CD14-positive monocyte (primary cell): ENCODE data around the gene FOXJ3. TPM values are rescaled to one million over a fixed set of nuclear protein-coding genes. Genes with fewer than 3 reads are reported as not detected.
A peak's percentile ranks its signal among the peaks of the same experiment; 100 is the strongest.

Experiments used
- DNase-seq, 3 donors: peaks; one replicate each; pipeline ENCODE4 v3.0.0-alpha.2; 2011 to 2022
- H2AFZ ChIP-seq: 2 replicates; pipeline ENCODE4 v1.6.0; 2012; ENCODE audit warnings: mild to moderate bottlenecking, low read depth, low read length, inconsistent platforms; ENCODE audit not compliant: insufficient read depth, poor library complexity, severe bottlenecking
- H3K27ac ChIP-seq, 2 donors: 1 replicate in 1 of 2; 2 replicates in 1 of 2; pipeline ENCODE4 v1.5.1; 2012 to 2013; ENCODE audit warnings: low read length in 2 of 2, control low read depth in 1 of 2, inconsistent platforms in 1 of 2, low read depth in 1 of 2, mild to moderate bottlenecking in 1 of 2
- H3K27me3 ChIP-seq, 2 donors: one replicate each; pipeline versions ENCODE4 v1.6.0 to v1.6.1; 2011 to 2013; ENCODE audit warnings: low read length in 2 of 2; ENCODE audit not compliant: control insufficient read depth in 2 of 2, insufficient read depth in 2 of 2
- H3K36me3 ChIP-seq, 2 donors: replicated peaks in 1 of 2; 1 replicate in 1 of 2; 2 replicates in 1 of 2; pipeline versions ENCODE4 v1.5.1 to v1.6.1; 2012 to 2013; ENCODE audit warnings: low read length in 2 of 2, control low read depth in 1 of 2, inconsistent platforms in 1 of 2, mild to moderate bottlenecking in 1 of 2; ENCODE audit not compliant: insufficient read depth in 2 of 2, control insufficient read depth in 1 of 2
- H3K4me1 ChIP-seq, 2 donors: 1 replicate in 1 of 2; 2 replicates in 1 of 2; pipeline versions ENCODE4 v1.5.1 to v1.6.1; 2012 to 2013; ENCODE audit warnings: low read length in 2 of 2, control low read depth in 1 of 2, inconsistent platforms in 1 of 2, mild to moderate bottlenecking in 1 of 2, moderate library complexity in 1 of 2; ENCODE audit not compliant: insufficient read depth in 2 of 2, control insufficient read depth in 1 of 2
- H3K4me2 ChIP-seq: replicated peaks from 2 replicates; pipeline ENCODE3; 2012; ENCODE audit warnings: low read length, moderate library complexity, mild to moderate bottlenecking; ENCODE audit not compliant: poor library complexity, severe bottlenecking; ENCODE audit errors: extremely low read depth
- H3K4me3 ChIP-seq, 3 experiments: fragments of 200-600 bp in 1 of 3; sonication (generic) in 1 of 3; replicated peaks in 1 of 3; 1 replicate in 2 of 3; 2 replicates in 1 of 3; pipeline ENCODE4 v1.5.1; 2011 to 2013; ENCODE audit warnings: low read length in 3 of 3, mild to moderate bottlenecking in 3 of 3, control low read depth in 2 of 3, low read depth in 2 of 3, inconsistent platforms in 1 of 3, moderate library complexity in 1 of 3
- H3K79me2 ChIP-seq: 2 replicates; pipeline ENCODE4 v1.6.0; 2012; ENCODE audit warnings: mild to moderate bottlenecking, control low read depth, inconsistent platforms, low read length, moderate library complexity; ENCODE audit not compliant: insufficient read depth
- H3K9ac ChIP-seq: 2 replicates; pipeline ENCODE4 v1.6.0; 2017; ENCODE audit warnings: low read length, mild to moderate bottlenecking; ENCODE audit not compliant: insufficient read depth, poor library complexity, severe bottlenecking
- H3K9me3 ChIP-seq, 2 donors: replicated peaks in 1 of 2; 1 replicate in 1 of 2; 2 replicates in 1 of 2; pipeline versions ENCODE4 v1.5.1 to v1.6.1; 2012 to 2013; ENCODE audit warnings: low read length in 2 of 2, control low read depth in 1 of 2; ENCODE audit not compliant: control insufficient read depth in 1 of 2, insufficient read depth in 1 of 2
- H4K20me1 ChIP-seq: 2 replicates; pipeline ENCODE4 v1.6.0; 2012; ENCODE audit warnings: mild to moderate bottlenecking, low read length, control low read depth, moderate library complexity; ENCODE audit not compliant: insufficient read depth
- H3K27ac Mint-ChIP-seq, 7 donors: one replicate each; pipeline ENCODE4 v1.8.0; 2020; ENCODE audit warnings: mild to moderate bottlenecking in 7 of 7, mixed read lengths in 7 of 7, moderate library complexity in 6 of 7, inconsistent platforms in 2 of 7
- H3K27me3 Mint-ChIP-seq, 3 donors: one replicate each; pipeline ENCODE4 v1.8.0; 2021 to 2022; ENCODE audit warnings: low read depth in 3 of 3, mild to moderate bottlenecking in 3 of 3, mixed read lengths in 3 of 3, moderate library complexity in 3 of 3, inconsistent platforms in 1 of 3
- H3K36me3 Mint-ChIP-seq, 2 donors: one replicate each; pipeline ENCODE4 v1.8.0; 2020; ENCODE audit warnings: mixed read lengths in 2 of 2, inconsistent platforms in 1 of 2, mild to moderate bottlenecking in 1 of 2
- H3K4me1 Mint-ChIP-seq: one replicate; pipeline ENCODE4 v1.8.0; 2020; ENCODE audit warnings: mild to moderate bottlenecking, mixed read lengths
- H3K4me3 Mint-ChIP-seq, 2 donors: one replicate each; pipeline ENCODE4 v1.8.0; 2020; ENCODE audit warnings: mild to moderate bottlenecking in 2 of 2, mixed read lengths in 2 of 2, moderate library complexity in 1 of 2
- H3K9me3 Mint-ChIP-seq, 7 donors: one replicate each; pipeline ENCODE4 v1.8.0; 2020 to 2022; ENCODE audit warnings: mixed read lengths in 7 of 7, mild to moderate bottlenecking in 6 of 7, moderate library complexity in 6 of 7, inconsistent platforms in 2 of 7
- WGBS: methylation state at CpG from one replicate; pipeline ENCODE4 v1.1.5; 2013; ENCODE audit warnings: missing lambda C conversion rate; ENCODE audit not compliant: insufficient coverage; 5-methylcytosine and 5-hydroxymethylcytosine counted together
- intact Hi-C, 2 donors: fragments of 100-400 bp; cut with micrococcal nuclease; formaldehyde crosslinking; loops; one replicate each; pipeline versions ENCODE4 v1.15.0 to v1.15.1; 2023
- polyA plus RNA-seq, 3 donors: library from polyadenylated mRNA; depleted of rRNA in 1 of 3; unstranded in 2 of 3; stranded (reverse) in 1 of 3; fragments of 300-500 nt in 2 of 3; fragments of >200 nt in 1 of 3; fragmentation: Illumina TruSeq in 2 of 3; gene quantifications; 1 replicate in 2 of 3; 2 replicates in 1 of 3; pipeline ENCODE4 v1.2.3, GENCODE V29; 2012 to 2021
- TF ChIP-seq, protein P1 (sequence below): fragments of 200-600 bp; IDR thresholded peaks from one replicate; pipeline ENCODE4 v1.8.0; 2022; ENCODE audit warnings: antibody characterized with exemption, mild to moderate bottlenecking

Gene FOXJ3
- polyA plus RNA-seq, 3 donors = 10.2 to 18.5 (median 18.4) TPM

DNA sequence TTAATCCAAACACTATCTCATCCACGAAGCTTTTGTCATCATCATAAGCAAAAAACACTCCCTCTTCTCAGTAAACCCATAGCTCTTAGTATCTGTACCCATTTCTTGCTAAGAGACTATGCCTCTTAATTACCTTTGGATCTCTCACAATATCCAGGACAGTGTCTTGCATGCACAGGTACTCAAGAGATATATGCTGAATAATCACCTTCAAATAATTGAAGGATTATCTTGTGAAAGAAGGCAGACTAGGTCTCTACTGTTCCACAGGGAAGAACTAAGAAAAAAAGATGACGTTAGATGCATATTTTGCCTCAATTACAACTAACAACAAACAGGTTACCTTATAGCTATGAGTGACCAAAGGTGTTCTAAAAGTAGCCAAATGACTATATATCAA, 11.5 kb downstream of the FOXJ3 start:
- no peak overlapping the region for H3K4me3 ChIP-seq
- peaks cover 48% of the 10 kb centered on the region for H3K4me1 Mint-ChIP-seq
- no peaks in the 10 kb centered on the region for H3K9me3 Mint-ChIP-seq
- H3K27me3 ChIP-seq = no peaks in the 10 kb centered on the region
- no peaks in the 10 kb centered on the region for H3K27me3 Mint-ChIP-seq
- H3K4me1 ChIP-seq = peaks cover 15 to 17% of the 10 kb centered on the region in 2 donors
- H3K9me3 ChIP-seq = no peaks in the 10 kb centered on the region
- H3K27ac ChIP-seq = peak overlapping the region in 1 of 2 donors; percentile 15
- TF ChIP-seq, protein P1, sequence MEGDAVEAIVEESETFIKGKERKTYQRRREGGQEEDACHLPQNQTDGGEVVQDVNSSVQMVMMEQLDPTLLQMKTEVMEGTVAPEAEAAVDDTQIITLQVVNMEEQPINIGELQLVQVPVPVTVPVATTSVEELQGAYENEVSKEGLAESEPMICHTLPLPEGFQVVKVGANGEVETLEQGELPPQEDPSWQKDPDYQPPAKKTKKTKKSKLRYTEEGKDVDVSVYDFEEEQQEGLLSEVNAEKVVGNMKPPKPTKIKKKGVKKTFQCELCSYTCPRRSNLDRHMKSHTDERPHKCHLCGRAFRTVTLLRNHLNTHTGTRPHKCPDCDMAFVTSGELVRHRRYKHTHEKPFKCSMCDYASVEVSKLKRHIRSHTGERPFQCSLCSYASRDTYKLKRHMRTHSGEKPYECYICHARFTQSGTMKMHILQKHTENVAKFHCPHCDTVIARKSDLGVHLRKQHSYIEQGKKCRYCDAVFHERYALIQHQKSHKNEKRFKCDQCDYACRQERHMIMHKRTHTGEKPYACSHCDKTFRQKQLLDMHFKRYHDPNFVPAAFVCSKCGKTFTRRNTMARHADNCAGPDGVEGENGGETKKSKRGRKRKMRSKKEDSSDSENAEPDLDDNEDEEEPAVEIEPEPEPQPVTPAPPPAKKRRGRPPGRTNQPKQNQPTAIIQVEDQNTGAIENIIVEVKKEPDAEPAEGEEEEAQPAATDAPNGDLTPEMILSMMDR = no peak
- DNase-seq = no peak
- 20% methylated on average over 1 of the region's 2 CpGs for WGBS
- H3K36me3 ChIP-seq = no peaks in the 10 kb centered on the region
- no peak overlapping the region for H3K4me2 ChIP-seq
- H4K20me1 ChIP-seq = peaks cover 96% of the 10 kb centered on the region
- no peak overlapping the region for H2AFZ ChIP-seq
- H3K79me2 ChIP-seq = peaks cover 94% of the 10 kb centered on the region
- peaks cover 6% of the 10 kb centered on the region in 2 donors for H3K36me3 Mint-ChIP-seq
- no peak overlapping the region for H3K9ac ChIP-seq
- intact Hi-C loops = no loop called here
- no peak overlapping the region for H3K4me3 Mint-ChIP-seq
- H3K27ac Mint-ChIP-seq = no peak overlapping the region

DNA sequence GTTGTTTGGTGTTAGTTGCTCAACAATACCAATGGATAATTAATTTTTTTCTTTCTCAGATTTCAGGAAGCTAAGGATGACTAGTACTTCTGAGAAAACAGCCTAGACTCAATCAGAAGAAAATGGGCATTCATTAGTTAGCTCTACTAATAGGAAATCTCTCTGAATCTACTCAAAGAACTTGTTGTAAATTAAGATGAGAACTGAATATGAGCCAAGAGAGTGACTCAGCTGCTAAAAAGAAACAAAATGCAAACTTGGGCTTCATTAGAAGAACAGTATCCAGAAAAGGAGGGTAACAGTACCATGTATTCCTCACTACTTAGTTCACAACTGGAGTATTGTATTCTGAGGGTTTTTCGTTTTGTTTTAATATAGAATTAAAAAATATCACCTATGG, 12.5 kb downstream of the FOXJ3 start:
- Mint-ChIP-seq H3K36me3 (peaks cover 6% of the 10 kb centered on the region in 2 donors), H3K4me1 (peaks cover 52% of the 10 kb centered on the region), H3K27me3 (no peaks in the 10 kb centered on the region), H3K9me3 (no peaks in the 10 kb centered on the region), H3K4me3 (no peak overlapping the region), H3K27ac (peak overlapping the region in 1 of 7 donors; percentile 64)
- no peak overlapping the region for H2AFZ ChIP-seq
- TF ChIP-seq, protein P1 = no peak
- intact Hi-C loops = no loop called here
- no peak overlapping the region for H3K4me2 ChIP-seq
- H3K79me2 ChIP-seq = peaks cover 94% of the 10 kb centered on the region
- H4K20me1 ChIP-seq = peaks cover 96% of the 10 kb centered on the region
- H3K9ac ChIP-seq = no peak overlapping the region
- no peak for DNase-seq
- no peaks in the 10 kb centered on the region for H3K36me3 ChIP-seq
- H3K27me3 ChIP-seq = no peaks in the 10 kb centered on the region
- H3K4me3 ChIP-seq = no peak overlapping the region
- H3K4me1 ChIP-seq = peaks cover 15 to 17% of the 10 kb centered on the region in 2 donors
- peak overlapping the region in 1 of 2 donors; percentile 15 for H3K27ac ChIP-seq
- no peaks in the 10 kb centered on the region for H3K9me3 ChIP-seq
- no CpG with 5 or more reads among the region's 1 CpG for WGBS
